Skeletal muscle cell (primary cell): ENCODE results near the gene KRTAP4-6.
"Not testable (repeated sequence)": the region's sequence is repeated elsewhere in the genome, so short reads cannot be mapped to it uniquely, and the experiment has no call there.

Experiments used
- DNase-seq: peaks from one replicate; pipeline ENCODE4 v3.0.0-alpha.2; 2010; ENCODE audit warnings: low read depth
- H3K4me3 ChIP-seq: 2 replicates; pipeline ENCODE4 v1.5.1; 2011; ENCODE audit warnings: low read depth, mild to moderate bottlenecking, control low read depth, low read length, moderate library complexity

Gene KRTAP4-6

GRCh38 chr17:41140360-41141131 lies at the start of gene KRTAP4-6:
KRTAP4-6 (minus strand) TSS chr17:41140544; CDS start chr17:41140487, 57 bp downstream.
- no peak within 1 kb of the TSS for H3K4me3 ChIP-seq
- DNase-seq, result peak; percentile 69

- DNase-seq, H3K4me3 ChIP-seq: not testable (repeated sequence)
Measured at GRCh38 chr17:41189837-41190318, 49.5 kb upstream of the KRTAP4-6 start, which contains the start of gene KRTAP9-1. KRTAP9-1 (plus strand) TSS chr17:41189887; CDS start chr17:41189887, 0 bp downstream.

- peak; percentile 7 for DNase-seq
- no peak overlapping the region for H3K4me3 ChIP-seq
Measured at GRCh38 chr17:41186872-41187271, 46.5 kb upstream of the KRTAP4-6 start.

GRCh38 chr17:41185001-41185400 lies 44.7 kb upstream of the KRTAP4-6 start:
- no peak overlapping the region for H3K4me3 ChIP-seq
- DNase-seq, result no peak

GRCh38 chr17:41184480-41184961 lies 44.2 kb upstream of the KRTAP4-6 start, which contains the start of gene KRTAP4-1:
KRTAP4-1 (minus strand) TSS chr17:41184911; CDS start chr17:41184854, 57 bp downstream.
- no peak within 1 kb of the TSS for H3K4me3 ChIP-seq

GRCh38 chr17:41178843-41179616 lies 38.7 kb upstream of the KRTAP4-6 start:
- no peak for DNase-seq
- no peak overlapping the region for H3K4me3 ChIP-seq

More at GRCh38 chr17:41184480-41184961, 44.2 kb upstream of the KRTAP4-6 start, which contains the start of gene KRTAP4-1:
- no peak for DNase-seq

GRCh38 chr17:41178341-41178740 lies 38.0 kb upstream of the KRTAP4-6 start:
- no peak for DNase-seq
- no peak overlapping the region for H3K4me3 ChIP-seq

- DNase-seq, result no peak
- no peak within 1 kb of the TSS for H3K4me3 ChIP-seq
Measured at GRCh38 chr17:41177727-41178271, 37.5 kb upstream of the KRTAP4-6 start, which contains the start of gene KRTAP4-2. KRTAP4-2 (minus strand) TSS chr17:41178221; CDS start chr17:41178164, 57 bp downstream.

GRCh38 chr17:41176744-41177387 lies 36.5 kb upstream of the KRTAP4-6 start:
- no peak for DNase-seq
- no peak overlapping the region for H3K4me3 ChIP-seq

GRCh38 chr17:41171886-41172285 lies 31.5 kb upstream of the KRTAP4-6 start:
- peak; percentile 11 for DNase-seq
- H3K4me3 ChIP-seq, result no peak overlapping the region

- no peak for DNase-seq
- no peak within 1 kb of the TSS for H3K4me3 ChIP-seq
Measured at GRCh38 chr17:41168121-41168520, 27.8 kb upstream of the KRTAP4-6 start, which contains the start of gene KRTAP4-3. KRTAP4-3 (minus strand) TSS chr17:41168221; CDS start chr17:41168172, 49 bp downstream.

GRCh38 chr17:41167561-41167960 lies 27.2 kb upstream of the KRTAP4-6 start:
- no peak for DNase-seq
- no peak overlapping the region for H3K4me3 ChIP-seq

GRCh38 chr17:41163828-41164227 lies 23.5 kb upstream of the KRTAP4-6 start:
- DNase-seq, result no peak

GRCh38 chr17:41160648-41161047 lies 20.3 kb upstream of the KRTAP4-6 start, which contains the start of gene KRTAP4-4:
KRTAP4-4 (minus strand) TSS chr17:41160748; CDS start chr17:41160691, 57 bp downstream.
- H3K4me3 ChIP-seq, result no peak within 1 kb of the TSS
- no peak for DNase-seq

More at GRCh38 chr17:41163828-41164227, 23.5 kb upstream of the KRTAP4-6 start:
- H3K4me3 ChIP-seq, result no peak overlapping the region

- not testable (repeated sequence) for DNase-seq, H3K4me3 ChIP-seq
Measured at GRCh38 chr17:41160190-41160589, 19.8 kb upstream of the KRTAP4-6 start.

- H3K4me3 ChIP-seq, result no peak overlapping the region
- DNase-seq, result no peak
Measured at GRCh38 chr17:41153856-41154255, 13.5 kb upstream of the KRTAP4-6 start.

- H3K4me3 ChIP-seq, result no peak overlapping the region
- no peak for DNase-seq
Measured at GRCh38 chr17:41151525-41151924, 11.2 kb upstream of the KRTAP4-6 start.

GRCh38 chr17:41150026-41150425 lies 9.7 kb upstream of the KRTAP4-6 start:
- no peak overlapping the region for H3K4me3 ChIP-seq
- DNase-seq, result no peak

GRCh38 chr17:41149652-41149985 lies 9.3 kb upstream of the KRTAP4-6 start, which contains the start of gene KRTAP4-5:
KRTAP4-5 (minus strand) TSS chr17:41149825; CDS start chr17:41149767, 58 bp downstream.
- no peak for DNase-seq
- no peak within 1 kb of the TSS for H3K4me3 ChIP-seq
